NOMO-1 treated with DMSO at 0.1 percent for 48 hours (cell line): Measurements from ENCODE around the gene CCDC120.
A peak's percentile ranks its signal among the peaks of the same experiment; 100 is the strongest.

ENCODE experiments used
- DNase-seq: peaks from one replicate; lab custom pipeline; 2025; ENCODE audit not compliant: unreplicated experiment; lab: John Stamatoyannopoulos, UW

Gene CCDC120

GRCh38 chrX:49100704-49101628 is 42.2 kb downstream of the CCDC120 start:
- peak; percentile 86 for DNase-seq

GRCh38 chrX:49101629-49101984 is 42.8 kb downstream of the CCDC120 start:
- no peak for DNase-seq

GRCh38 chrX:49102190-49102589 is 43.4 kb downstream of the CCDC120 start:
- no peak for DNase-seq

GRCh38 chrX:49103637-49104036 is 44.8 kb downstream of the CCDC120 start:
- no peak for DNase-seq

GRCh38 chrX:49106296-49106695 is 47.5 kb downstream of the CCDC120 start:
- no peak for DNase-seq

GRCh38 chrX:49106930-49107329 is 48.1 kb downstream of the CCDC120 start:
- no peak for DNase-seq

- DNase-seq, result no peak
Measured at GRCh38 chrX:49108641-49109040, 49.8 kb downstream of the CCDC120 start.

GRCh38 chrX:49110417-49110816 is 51.6 kb downstream of the CCDC120 start:
- no peak for DNase-seq

- DNase-seq, result no peak
Measured at GRCh38 chrX:49111791-49112190, 53.0 kb downstream of the CCDC120 start.

GRCh38 chrX:49116076-49116475 is 57.3 kb downstream of the CCDC120 start:
- DNase-seq, result no peak

GRCh38 chrX:49116716-49117115 is 57.9 kb downstream of the CCDC120 start:
- DNase-seq, result no peak

GRCh38 chrX:49117581-49117980 is 58.8 kb downstream of the CCDC120 start:
- no peak for DNase-seq
